Astrocyte of the spinal cord (primary cell): ENCODE measurements around the gene CYTH2.

Experiments used
- DNase-seq: peaks from one replicate; pipeline ENCODE4 v3.0.0; 2011; ENCODE audit warnings: low read depth, low spot score
- H3K4me3 ChIP-seq: 2 replicates; pipeline ENCODE4 v1.5.1; 2011; ENCODE audit warnings: low read depth, mild to moderate bottlenecking, low read length, moderate library complexity
- CTCF ChIP-seq: IDR thresholded peaks from 2 replicates; pipeline ENCODE4 v1.5.1; 2012; ENCODE audit warnings: low read depth, mild to moderate bottlenecking, low read length, inconsistent platforms
- in situ Hi-C: cut with HindIII; loops from 2 replicates; pipeline ENCODE4 v1.10.0; 2017; ENCODE audit warnings: low sequenced_read_pairs

Gene CYTH2

DNA sequence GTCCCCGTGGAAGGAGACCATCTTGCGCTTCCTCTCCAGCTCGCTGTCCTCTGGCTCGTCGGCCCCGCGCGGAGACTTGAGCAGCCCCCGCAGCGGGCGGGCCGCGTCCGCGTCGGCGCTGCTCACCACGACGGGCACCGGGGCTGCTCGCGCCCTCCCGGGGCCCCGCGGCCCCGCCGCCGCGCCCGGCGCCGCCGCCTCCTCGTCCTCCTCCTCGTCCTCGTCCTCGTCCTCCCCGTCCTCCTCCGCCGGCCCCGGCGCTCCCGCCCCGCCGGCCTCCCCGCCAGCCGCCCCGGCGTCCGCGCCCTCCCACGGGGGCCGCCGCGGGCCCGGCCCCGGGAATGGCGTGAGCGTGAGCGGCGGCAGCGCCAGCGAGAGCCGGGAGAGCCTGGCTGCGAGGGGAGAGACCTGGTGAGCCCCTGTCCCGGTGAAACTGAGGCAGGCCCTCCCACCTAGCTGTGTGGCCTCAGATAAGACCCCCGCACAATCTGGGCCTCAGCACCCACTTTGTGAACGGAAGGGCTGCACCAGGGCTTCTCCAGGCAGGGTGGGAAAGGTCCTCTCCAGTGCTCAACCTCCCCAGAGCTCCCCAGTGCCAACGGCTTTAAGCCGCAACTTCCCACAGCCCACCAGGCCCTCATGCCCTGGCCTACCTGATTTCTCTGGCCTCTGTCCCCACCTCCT lies 24.7 kb downstream of the CYTH2 start:
- H3K4me3 ChIP-seq: peak overlapping the region; percentile 54
- DNase-seq: no peak
- TF ChIP-seq CTCF: no peak
- in situ Hi-C loops: no loop called here

DNA sequence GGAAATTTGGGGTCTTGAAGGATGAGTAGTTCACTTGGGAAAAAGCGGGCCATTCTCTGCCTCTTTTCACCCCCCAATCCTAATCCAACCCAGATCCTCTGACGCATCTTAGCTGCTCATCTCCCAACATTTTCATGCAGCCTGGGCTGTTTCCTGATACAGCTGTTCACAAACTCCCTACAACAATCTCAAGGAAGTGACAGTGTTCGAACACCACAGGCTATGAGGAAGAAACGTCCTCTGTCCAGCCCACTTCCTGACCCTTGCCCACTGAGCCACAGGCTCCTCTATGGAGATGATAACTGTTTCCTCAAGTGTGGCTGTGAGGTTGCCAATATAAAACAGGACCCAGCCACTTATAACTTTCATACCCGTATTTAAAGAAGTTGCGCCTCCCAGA lies 26.2 kb downstream of the CYTH2 start:
- no peak overlapping the region for H3K4me3 ChIP-seq
- in situ Hi-C loops: no loop called here
- TF ChIP-seq CTCF: no peak
- no peak for DNase-seq

DNA sequence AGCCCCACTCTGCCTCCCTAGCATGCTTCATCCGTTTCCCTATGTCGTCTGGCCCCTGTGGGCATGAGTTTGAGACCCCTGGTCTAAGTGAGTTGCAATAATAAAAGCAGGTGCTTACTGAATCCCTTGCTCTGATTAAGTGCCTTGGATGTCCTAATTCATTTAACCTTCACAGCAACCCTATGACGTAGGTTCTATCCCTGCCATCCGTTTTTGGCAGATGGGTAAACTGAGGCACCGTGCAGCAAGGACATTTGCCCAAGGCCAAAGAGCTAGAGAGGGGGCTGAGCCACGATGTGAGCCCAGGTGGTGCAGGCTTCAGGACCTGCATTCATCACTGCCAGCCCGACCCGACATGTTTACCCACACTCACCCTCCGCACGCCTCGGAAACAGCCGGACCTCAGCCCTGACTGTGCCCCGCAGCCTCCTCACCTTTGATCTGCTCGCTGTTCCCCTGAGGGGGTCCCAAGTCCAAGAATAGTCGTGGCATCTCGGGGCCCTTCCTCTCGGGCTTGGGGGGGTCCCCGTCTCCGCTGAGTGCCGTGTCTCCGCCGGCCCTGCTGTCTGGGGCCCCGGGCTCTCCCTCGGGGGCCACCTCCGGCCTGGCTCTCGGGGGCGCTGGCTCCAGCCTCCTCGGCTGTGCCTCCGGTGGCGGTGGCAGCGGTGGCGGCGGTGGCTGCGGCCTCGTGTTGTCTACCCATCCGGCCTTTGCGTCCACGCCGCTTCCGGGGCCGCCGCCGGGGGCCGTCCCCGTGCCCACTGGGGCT lies 28.0 kb downstream of the CYTH2 start:
- no peak for TF ChIP-seq CTCF

GRCh38 chr19:48497728-48498594 lies 28.8 kb downstream of the CYTH2 start:
- H3K4me3 ChIP-seq: no peak overlapping the region
- TF ChIP-seq CTCF: no peak
- in situ Hi-C loops: no loop called here
- no peak for DNase-seq

More for the DNA sequence above, 28.0 kb downstream of the CYTH2 start:
- in situ Hi-C loops: no loop called here
- H3K4me3 ChIP-seq: no peak overlapping the region
- DNase-seq: no peak

- H3K4me3 ChIP-seq: no peak overlapping the region
- in situ Hi-C loops: no loop called here
Measured at GRCh38 chr19:48498595-48499311, 29.6 kb downstream of the CYTH2 start.

More at GRCh38 chr19:48498595-48499311, 29.6 kb downstream of the CYTH2 start:
- TF ChIP-seq CTCF: no peak
- DNase-seq: no peak
